Lower lobe of right lung (tissue), 2 donors: ENCODE measurements around the gene STAG1. TPM values are rescaled to one million over a fixed set of nuclear protein-coding genes. Genes with fewer than 3 reads are reported as not detected.
"Not testable (repeated sequence)": the region's sequence is repeated elsewhere in the genome, so short reads cannot be mapped to it uniquely, and the experiment has no call there.

Experiments used
- ATAC-seq, 2 donors: fragments of 200-7000 bp; cut with Tn5 transposase; one replicate each; pipeline ENCODE4 v1.9.1; 2020 to 2022; ENCODE audit warnings: mild to moderate bottlenecking in 2 of 2, moderate library complexity in 2 of 2
- DNase-seq: peaks from one replicate; pipeline ENCODE4 v3.0.0-alpha.2; 2020
- H3K27ac ChIP-seq: fragments of 200-600 bp; one replicate; pipeline ENCODE4 v1.8.0; 2022
- H3K27me3 ChIP-seq: fragments of 200-600 bp; one replicate; pipeline ENCODE4 v1.8.0; 2022; ENCODE audit warnings: low read depth
- H3K36me3 ChIP-seq: fragments of 200-600 bp; one replicate; pipeline ENCODE4 v1.8.0; 2022; ENCODE audit warnings: mild to moderate bottlenecking
- H3K4me1 ChIP-seq: fragments of 200-600 bp; one replicate; pipeline ENCODE4 v1.8.0; 2022
- H3K4me3 ChIP-seq: fragments of 200-600 bp; one replicate; pipeline ENCODE4 v1.8.0; 2022; ENCODE audit warnings: mild to moderate bottlenecking
- H3K9me3 ChIP-seq: fragments of 200-600 bp; one replicate; pipeline ENCODE4 v1.8.0; 2022
- intact Hi-C: fragments of 100-400 bp; cut with DNase I; formaldehyde crosslinking; loops from one replicate; pipeline ENCODE4 v1.11.0; 2022
- total RNA-seq: library from RNA; stranded (reverse); fragmentation: NEBNext Ultra II Directional; extraction: Animal tissue kit (Norgen Biotek cat#: 25700); gene quantifications from one replicate; pipeline ENCODE4 v1.2.1, GENCODE V29; 2021
- TF ChIP-seq, protein P1 (sequence below): fragments of 200-600 bp; IDR thresholded peaks from one replicate; pipeline ENCODE4 v1.8.0; 2022; ENCODE audit warnings: antibody characterized with exemption, mild to moderate bottlenecking
- donor health status: DM: no; HTN: yes; CAD: no; lungs with severe emphysema.

STAG1 gene
- total RNA-seq, 1 donor from 2014 or later = 41.3 TPM

DNA sequence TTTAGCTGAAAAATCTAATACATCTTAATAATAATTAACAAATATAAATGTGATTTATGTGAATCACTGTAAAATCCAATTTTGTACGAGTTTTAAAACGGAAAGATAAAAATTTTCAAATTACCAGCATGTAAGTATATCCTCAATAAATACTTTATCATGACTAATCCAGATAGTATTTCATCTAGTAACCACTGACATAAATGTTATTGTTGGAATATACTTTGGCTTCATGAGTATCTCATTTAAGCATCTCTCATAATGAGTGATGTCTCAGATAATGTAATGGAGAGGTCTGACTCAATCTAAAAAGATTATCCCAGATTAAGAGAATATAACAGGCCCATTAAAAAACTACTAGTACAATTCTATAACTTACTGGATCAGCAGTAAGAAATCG is 216.3 kb downstream of the STAG1 start:
- TF ChIP-seq, protein P1, sequence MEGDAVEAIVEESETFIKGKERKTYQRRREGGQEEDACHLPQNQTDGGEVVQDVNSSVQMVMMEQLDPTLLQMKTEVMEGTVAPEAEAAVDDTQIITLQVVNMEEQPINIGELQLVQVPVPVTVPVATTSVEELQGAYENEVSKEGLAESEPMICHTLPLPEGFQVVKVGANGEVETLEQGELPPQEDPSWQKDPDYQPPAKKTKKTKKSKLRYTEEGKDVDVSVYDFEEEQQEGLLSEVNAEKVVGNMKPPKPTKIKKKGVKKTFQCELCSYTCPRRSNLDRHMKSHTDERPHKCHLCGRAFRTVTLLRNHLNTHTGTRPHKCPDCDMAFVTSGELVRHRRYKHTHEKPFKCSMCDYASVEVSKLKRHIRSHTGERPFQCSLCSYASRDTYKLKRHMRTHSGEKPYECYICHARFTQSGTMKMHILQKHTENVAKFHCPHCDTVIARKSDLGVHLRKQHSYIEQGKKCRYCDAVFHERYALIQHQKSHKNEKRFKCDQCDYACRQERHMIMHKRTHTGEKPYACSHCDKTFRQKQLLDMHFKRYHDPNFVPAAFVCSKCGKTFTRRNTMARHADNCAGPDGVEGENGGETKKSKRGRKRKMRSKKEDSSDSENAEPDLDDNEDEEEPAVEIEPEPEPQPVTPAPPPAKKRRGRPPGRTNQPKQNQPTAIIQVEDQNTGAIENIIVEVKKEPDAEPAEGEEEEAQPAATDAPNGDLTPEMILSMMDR = no peak
- DNase-seq = no peak
- no peak overlapping the region for H3K4me3 ChIP-seq
- no peak overlapping the region for H3K27ac ChIP-seq
- H3K9me3 ChIP-seq = peaks cover 11% of the 10 kb centered on the region
- no peaks in the 10 kb centered on the region for H3K27me3 ChIP-seq
- intact Hi-C loops = no loop called here
- no peaks in the 10 kb centered on the region for H3K36me3 ChIP-seq
- H3K4me1 ChIP-seq = no peaks in the 10 kb centered on the region
- ATAC-seq = no peak

DNA sequence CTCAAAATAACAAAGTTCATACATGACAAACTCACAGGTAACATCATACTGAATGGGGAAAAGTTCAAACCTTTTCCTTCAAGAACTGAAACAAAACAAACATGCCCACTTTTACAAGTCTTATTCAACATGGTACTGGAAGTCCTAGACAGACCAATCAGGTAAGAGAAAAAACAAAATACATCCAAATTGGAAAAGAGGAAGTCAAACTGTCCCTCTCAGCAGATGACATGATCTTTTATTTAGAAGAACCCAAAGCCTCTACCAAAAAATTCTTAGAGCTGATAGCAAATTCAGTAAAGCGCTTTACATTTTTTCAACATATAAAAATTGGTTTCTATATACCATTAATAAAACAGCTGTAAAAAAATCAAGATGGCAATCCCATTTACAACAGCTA is 219.4 kb downstream of the STAG1 start:
- H3K4me1 ChIP-seq = no peaks in the 10 kb centered on the region
- ATAC-seq (no peak), DNase-seq (no peak)
- no peaks in the 10 kb centered on the region for H3K36me3 ChIP-seq
- H3K9me3 ChIP-seq = peaks cover 11% of the 10 kb centered on the region
- TF ChIP-seq, protein P1 = no peak
- H3K4me3 ChIP-seq = no peak overlapping the region
- intact Hi-C loops = no loop called here
- H3K27ac ChIP-seq = no peak overlapping the region
- no peaks in the 10 kb centered on the region for H3K27me3 ChIP-seq

DNA sequence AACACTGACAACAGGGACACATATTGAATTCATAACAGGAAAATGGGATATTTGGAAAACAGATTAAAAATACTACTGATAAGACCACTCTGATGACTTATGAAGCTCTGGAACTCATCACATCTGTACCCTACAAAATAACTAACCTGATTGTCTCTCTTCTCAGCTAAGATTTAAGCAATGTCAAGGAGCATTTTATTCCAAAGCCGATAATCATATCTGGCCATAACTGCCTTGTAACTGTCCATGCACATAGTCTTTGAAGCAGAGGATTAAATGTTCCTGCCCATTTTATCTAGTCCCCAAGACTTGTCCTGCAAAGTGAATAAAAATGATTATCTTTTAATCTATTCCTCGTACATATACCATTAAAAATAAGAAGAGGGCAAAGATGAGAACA is 234.1 kb downstream of the STAG1 start:
- DNase-seq (no peak), ATAC-seq (no peak)
- intact Hi-C loops = no loop called here
- no peaks in the 10 kb centered on the region for H3K27me3 ChIP-seq
- no peaks in the 10 kb centered on the region for H3K36me3 ChIP-seq
- no peaks in the 10 kb centered on the region for H3K9me3 ChIP-seq
- no peak overlapping the region for H3K27ac ChIP-seq
- no peak overlapping the region for H3K4me3 ChIP-seq
- no peaks in the 10 kb centered on the region for H3K4me1 ChIP-seq
- TF ChIP-seq, protein P1 = no peak

DNA sequence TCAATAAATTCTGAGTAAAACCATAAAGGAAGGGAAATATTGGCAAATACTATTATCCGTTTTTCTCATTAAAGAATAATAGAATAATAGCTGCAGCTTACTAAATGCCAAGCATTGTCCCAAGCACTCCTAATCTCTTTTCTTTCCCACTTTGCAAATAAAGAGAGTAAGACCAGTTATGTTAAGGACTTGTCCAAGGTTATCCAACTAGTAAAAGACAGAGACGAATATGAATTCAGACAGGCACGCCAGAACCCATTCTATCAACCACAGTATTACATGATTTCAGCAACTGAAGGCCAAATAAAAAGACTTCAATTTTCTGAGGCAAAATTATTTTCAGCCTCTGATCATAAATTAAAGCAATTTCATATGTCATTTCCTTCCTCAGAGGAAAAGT is 235.5 kb downstream of the STAG1 start:
- ATAC-seq = no peak

DNA sequence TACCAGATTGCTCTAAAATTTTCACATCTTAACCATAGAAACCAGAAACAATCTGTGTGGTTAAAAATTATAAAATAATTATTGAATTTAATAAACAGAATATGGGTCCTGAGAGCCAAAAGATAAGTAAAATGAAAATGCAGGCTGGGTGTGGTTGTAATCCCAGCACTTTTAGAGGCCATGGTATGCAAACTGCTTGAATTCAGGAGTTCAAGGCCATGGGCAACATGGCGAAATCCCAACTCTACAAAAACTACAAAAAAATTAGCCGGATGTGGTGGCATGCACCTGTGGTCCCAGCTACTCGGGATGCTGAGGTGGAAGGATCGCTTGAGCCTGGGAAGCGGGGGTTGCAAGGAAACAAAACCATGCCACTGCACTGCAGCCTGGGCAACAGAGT is 236.1 kb downstream of the STAG1 start:
- peaks cover under 1% of the 10 kb centered on the region for H3K36me3 ChIP-seq
- ATAC-seq = no peak

More for the DNA sequence above, 235.5 kb downstream of the STAG1 start:
- DNase-seq = no peak
- H3K36me3 ChIP-seq = no peaks in the 10 kb centered on the region
- no peaks in the 10 kb centered on the region for H3K9me3 ChIP-seq
- intact Hi-C loops = no loop called here
- TF ChIP-seq, protein P1 = no peak
- H3K4me3 ChIP-seq = no peak overlapping the region
- H3K27ac ChIP-seq = no peak overlapping the region
- no peaks in the 10 kb centered on the region for H3K4me1 ChIP-seq
- H3K27me3 ChIP-seq = no peaks in the 10 kb centered on the region

DNA sequence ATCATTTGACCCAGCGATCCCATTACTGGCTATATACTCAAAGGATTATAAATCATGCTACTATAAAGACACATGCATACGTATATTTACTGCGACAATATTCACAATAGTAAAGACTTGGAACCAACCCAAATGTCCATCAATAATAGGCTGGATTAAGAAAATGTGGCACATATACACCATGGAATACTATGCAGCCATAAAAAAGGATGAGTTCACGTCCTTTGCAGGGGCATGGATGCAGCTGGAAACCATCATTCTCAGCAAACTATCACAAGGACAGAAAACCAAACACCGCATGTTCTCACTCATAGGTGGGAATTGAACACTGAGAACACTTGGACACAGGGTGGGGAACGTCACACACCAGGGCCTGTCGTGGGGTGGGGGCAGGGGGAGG is 237.6 kb downstream of the STAG1 start:
- H3K27me3 ChIP-seq, H3K9me3 ChIP-seq, ATAC-seq, DNase-seq, intact Hi-C loops, H3K36me3 ChIP-seq, H3K4me3 ChIP-seq, H3K4me1 ChIP-seq, H3K27ac ChIP-seq: not testable (repeated sequence)

More for the DNA sequence above, 236.1 kb downstream of the STAG1 start:
- intact Hi-C loops = no loop called here
- TF ChIP-seq, protein P1 = no peak
- no peaks in the 10 kb centered on the region for H3K4me1 ChIP-seq
- no peak for DNase-seq
- no peak overlapping the region for H3K4me3 ChIP-seq
- no peaks in the 10 kb centered on the region for H3K9me3 ChIP-seq
- H3K27ac ChIP-seq = no peak overlapping the region
- H3K27me3 ChIP-seq = no peaks in the 10 kb centered on the region
